Kidney (tissue), 14 donors: Measurements from ENCODE around the gene CDH12. TPM values are rescaled to one million over a fixed set of nuclear protein-coding genes. Genes with fewer than 3 reads are reported as not detected.

Experiments used
- DNase-seq, 5 donors: peaks; one replicate each; pipeline ENCODE4 v3.0.0-alpha.2; 2013 to 2020
- FAIRE-seq: peaks from 2 replicates; lab custom pipeline; 2012; peaks lifted over from hg19 to GRCh38; lab: Jason Lieb, UNC
- H3K27ac ChIP-seq, 2 donors: one replicate each; pipeline ENCODE4 v1.7.0; 2013; ENCODE audit warnings: low read depth in 2 of 2, low read length in 2 of 2, inconsistent platforms in 1 of 2
- H3K27me3 ChIP-seq: one replicate; pipeline ENCODE4 v1.7.1; 2013; ENCODE audit warnings: low read length, inconsistent platforms; ENCODE audit not compliant: control insufficient read depth, insufficient read depth
- H3K36me3 ChIP-seq, 3 donors: one replicate each; pipeline versions ENCODE4 v1.7.0 to v1.7.1; 2013; ENCODE audit warnings: low read length in 3 of 3, control low read depth in 1 of 3, inconsistent platforms in 1 of 3; ENCODE audit not compliant: insufficient read depth in 3 of 3, control insufficient read depth in 2 of 3
- H3K4me1 ChIP-seq, 3 donors: one replicate each; pipeline versions ENCODE4 v1.7.0 to v1.7.1; 2013; ENCODE audit warnings: low read length in 3 of 3, inconsistent platforms in 1 of 3, low read depth in 1 of 3; ENCODE audit not compliant: control insufficient read depth in 2 of 3, insufficient read depth in 2 of 3
- H3K4me3 ChIP-seq, 3 donors: one replicate each; pipeline versions ENCODE4 v1.7.0 to v1.8.1; 2013; ENCODE audit warnings: low read length in 3 of 3, control low read depth in 1 of 3, inconsistent platforms in 1 of 3
- H3K9ac ChIP-seq, 3 donors: one replicate each; pipeline versions ENCODE4 v1.7.0 to v1.7.1; 2013; ENCODE audit warnings: low read length in 3 of 3, control low read depth in 1 of 3, inconsistent platforms in 1 of 3
- H3K9me3 ChIP-seq, 3 donors: one replicate each; pipeline versions ENCODE4 v1.7.0 to v1.7.1; 2013; ENCODE audit warnings: low read length in 3 of 3, control low read depth in 1 of 3, inconsistent platforms in 1 of 3; ENCODE audit not compliant: control insufficient read depth in 2 of 3, insufficient read depth in 1 of 3
- intact Hi-C: fragments of 100-400 bp; cut with DNase I; formaldehyde crosslinking; loops from one replicate; pipeline ENCODE4 v1.11.1; 2022
- polyA plus RNA-seq: library from polyadenylated mRNA; stranded (reverse); fragments of 350-450 nt; fragmentation: Illumina TruSeq; extraction: RNeasy Lipid Tissue Mini Kit (QIAGEN cat#74804); gene quantifications from one replicate; pipeline ENCODE4 v1.2.3, GENCODE V29; 2014; ENCODE audit warnings: low read depth, low replicate concordance; ENCODE audit not compliant: insufficient read depth
- total RNA-seq: library from RNA; stranded (reverse); fragmentation: NEBNext Ultra II Directional; extraction: Animal tissue kit (Norgen Biotek cat#: 25700); gene quantifications from one replicate; pipeline ENCODE4 v1.2.1, GENCODE V29; 2021
- TF ChIP-seq, protein P1 (sequence below): IDR thresholded peaks from 3 replicates; pipeline ENCODE4 v1.5.1; 2012; ENCODE audit warnings: mild to moderate bottlenecking, moderate library complexity, borderline replicate concordance; ENCODE audit not compliant: insufficient read depth; ENCODE audit errors: extremely low read depth
- donor health status: control.
- donor health status: control.
- donor health status: control.
- donor health status: control.
- donor health status: control.
- donor health status: DM: yes; HTN: yes; CAD: no.
- donor health status: Normal renal cell carcinoma (clear cell type).

The CDH12 gene
- total and polyA plus RNA-seq, 2 donors from 2014 or later: 0.17 TPM; not detected in 1

DNA sequence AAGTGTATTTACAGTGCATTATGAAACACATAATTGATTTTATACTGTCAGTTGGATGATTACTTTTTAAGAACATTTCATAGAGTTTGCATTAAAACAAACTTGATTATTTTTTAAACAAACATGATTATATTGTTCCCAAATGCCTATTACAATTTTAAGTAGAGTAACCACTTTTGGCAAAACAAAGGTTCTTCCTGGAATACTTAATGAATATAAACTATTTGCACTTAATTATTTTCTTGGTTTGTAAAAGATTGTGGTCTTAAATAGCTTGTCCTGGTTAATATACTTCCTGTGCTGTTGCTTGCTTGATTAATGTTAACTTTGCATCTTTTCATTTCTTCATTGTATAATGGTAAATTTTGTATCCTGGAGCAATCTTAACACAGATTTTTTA is 180.0 kb downstream of the CDH12 start:
- H3K36me3 ChIP-seq: no peaks in the 10 kb centered on the region
- no peak overlapping the region for H3K27ac ChIP-seq
- no peaks in the 10 kb centered on the region for H3K27me3 ChIP-seq
- no peak for FAIRE-seq
- intact Hi-C loops: no loop called here
- H3K4me1 ChIP-seq: no peaks in the 10 kb centered on the region
- H3K9ac ChIP-seq: no peak overlapping the region
- H3K4me3 ChIP-seq: no peak overlapping the region
- TF ChIP-seq, protein P1, sequence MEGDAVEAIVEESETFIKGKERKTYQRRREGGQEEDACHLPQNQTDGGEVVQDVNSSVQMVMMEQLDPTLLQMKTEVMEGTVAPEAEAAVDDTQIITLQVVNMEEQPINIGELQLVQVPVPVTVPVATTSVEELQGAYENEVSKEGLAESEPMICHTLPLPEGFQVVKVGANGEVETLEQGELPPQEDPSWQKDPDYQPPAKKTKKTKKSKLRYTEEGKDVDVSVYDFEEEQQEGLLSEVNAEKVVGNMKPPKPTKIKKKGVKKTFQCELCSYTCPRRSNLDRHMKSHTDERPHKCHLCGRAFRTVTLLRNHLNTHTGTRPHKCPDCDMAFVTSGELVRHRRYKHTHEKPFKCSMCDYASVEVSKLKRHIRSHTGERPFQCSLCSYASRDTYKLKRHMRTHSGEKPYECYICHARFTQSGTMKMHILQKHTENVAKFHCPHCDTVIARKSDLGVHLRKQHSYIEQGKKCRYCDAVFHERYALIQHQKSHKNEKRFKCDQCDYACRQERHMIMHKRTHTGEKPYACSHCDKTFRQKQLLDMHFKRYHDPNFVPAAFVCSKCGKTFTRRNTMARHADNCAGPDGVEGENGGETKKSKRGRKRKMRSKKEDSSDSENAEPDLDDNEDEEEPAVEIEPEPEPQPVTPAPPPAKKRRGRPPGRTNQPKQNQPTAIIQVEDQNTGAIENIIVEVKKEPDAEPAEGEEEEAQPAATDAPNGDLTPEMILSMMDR: no peak
- no peak for DNase-seq
- H3K9me3 ChIP-seq: peaks cover 0 to 4% (median 0%) of the 10 kb centered on the region in 3 donors

GRCh38 chr5:22669345-22669744 is 183.8 kb downstream of the CDH12 start:
- H3K27ac ChIP-seq: no peak overlapping the region
- H3K4me3 ChIP-seq: no peak overlapping the region
- no peaks in the 10 kb centered on the region for H3K4me1 ChIP-seq
- DNase-seq: no peak
- TF ChIP-seq, protein P1: no peak
- no peaks in the 10 kb centered on the region for H3K27me3 ChIP-seq
- no peaks in the 10 kb centered on the region for H3K36me3 ChIP-seq
- no peak for FAIRE-seq
- intact Hi-C loops: no loop called here
- H3K9me3 ChIP-seq: no peaks in the 10 kb centered on the region
- H3K9ac ChIP-seq: no peak overlapping the region

GRCh38 chr5:22665801-22666200 is 187.3 kb downstream of the CDH12 start:
- intact Hi-C loops: no loop called here
- FAIRE-seq: no peak
- no peaks in the 10 kb centered on the region for H3K36me3 ChIP-seq
- H3K27me3 ChIP-seq: no peaks in the 10 kb centered on the region
- H3K27ac ChIP-seq: no peak overlapping the region
- DNase-seq: no peak
- no peaks in the 10 kb centered on the region for H3K9me3 ChIP-seq
- no peak overlapping the region for H3K4me3 ChIP-seq
- TF ChIP-seq, protein P1: no peak
- H3K9ac ChIP-seq: no peak overlapping the region
- H3K4me1 ChIP-seq: no peaks in the 10 kb centered on the region

GRCh38 chr5:22663134-22663533 is 190.0 kb downstream of the CDH12 start:
- intact Hi-C loops: no loop called here
- Histone ChIP-seq H3K4me1 (no peaks in the 10 kb centered on the region), H3K9me3 (no peaks in the 10 kb centered on the region), H3K4me3 (no peak overlapping the region), H3K36me3 (no peaks in the 10 kb centered on the region), H3K9ac (no peak overlapping the region), H3K27ac (no peak overlapping the region), H3K27me3 (no peaks in the 10 kb centered on the region)
- FAIRE-seq: no peak
- TF ChIP-seq, protein P1: no peak
- no peak for DNase-seq
